ENCODE measurements around the gene USP21. TPM values are rescaled to one million over a fixed set of nuclear protein-coding genes. Genes with fewer than 3 reads are reported as not detected.

The USP21 gene
- total RNA-seq, 4 donors from 2014 or later: 11.6 to 52.8 (median 39.0) TPM

- Histone ChIP-seq H3K9me3 (no peaks in the 10 kb centered on the region), H3K36me3 (no peaks in the 10 kb centered on the region), H3K4me3 (peak overlapping the region in 2 of 4 donors; percentile 30 to 45), H3K27ac (peak overlapping the region in 2 of 4 donors; percentile 68 to 95), H3K4me1 (peaks cover 0 to 32% (median 9%) of the 10 kb centered on the region in 4 donors), H3K27me3 (no peaks in the 10 kb centered on the region)
- no peak for DNase-seq
- TF ChIP-seq POLR2A (IDR thresholded peaks at IDR 0.05) (no peak), CTCF (IDR thresholded peaks at IDR 0.05) (no peak)
Measured at GRCh38 chr1:161196111-161196510, 36.8 kb downstream of the USP21 start.

- H3K27me3 ChIP-seq: no peaks in the 10 kb centered on the region
- DNase-seq: no peak
- no peaks in the 10 kb centered on the region for H3K36me3 ChIP-seq
- H3K4me3 ChIP-seq: peak overlapping the region in 3 of 4 donors; percentile 2 to 45 (median 30)
- peaks cover 0 to 38% (median 9%) of the 10 kb centered on the region in 4 donors for H3K4me1 ChIP-seq
- H3K9me3 ChIP-seq: no peaks in the 10 kb centered on the region
- H3K27ac ChIP-seq: peak overlapping the region in 3 of 4 donors; percentile 68 to 95 (median 93)
- TF ChIP-seq CTCF (IDR thresholded peaks at IDR 0.05) (no peak), POLR2A (IDR thresholded peaks at IDR 0.05) (no peak)
Measured at GRCh38 chr1:161196521-161197451, 37.5 kb downstream of the USP21 start.

GRCh38 chr1:161197560-161198193 lies 38.4 kb downstream of the USP21 start:
- TF ChIP-seq POLR2A (IDR thresholded peaks at IDR 0.05) (no peak), CTCF (IDR thresholded peaks at IDR 0.05) (no peak)

GRCh38 chr1:161198194-161198896 lies 39.0 kb downstream of the USP21 start:
- H3K9me3 ChIP-seq: no peaks in the 10 kb centered on the region
- peak overlapping the region; percentile 38 to 95 (median 80) for H3K27ac ChIP-seq
- no peak for DNase-seq

More at GRCh38 chr1:161197560-161198193, 38.4 kb downstream of the USP21 start:
- Histone ChIP-seq H3K27ac (peak overlapping the region in 3 of 4 donors; percentile 68 to 95 (median 93)), H3K9me3 (no peaks in the 10 kb centered on the region), H3K4me3 (peak overlapping the region; percentile 2 to 45 (median 26)), H3K36me3 (no peaks in the 10 kb centered on the region), H3K4me1 (peaks cover 0 to 38% (median 7%) of the 10 kb centered on the region in 4 donors), H3K27me3 (no peaks in the 10 kb centered on the region)
- DNase-seq: no peak

More at GRCh38 chr1:161198194-161198896, 39.0 kb downstream of the USP21 start:
- Histone ChIP-seq H3K27me3 (no peaks in the 10 kb centered on the region), H3K36me3 (no peaks in the 10 kb centered on the region), H3K4me1 (peaks cover 0 to 44% (median 8%) of the 10 kb centered on the region in 4 donors), H3K4me3 (peak overlapping the region; percentile 2 to 45 (median 26))
- TF ChIP-seq CTCF (IDR thresholded peaks at IDR 0.05) (no peak), POLR2A (IDR thresholded peaks at IDR 0.05) (no peak)

All from Peyer's patch (tissue), 4 donors.